Measurements from ENCODE around the gene CLRN3. TPM values are rescaled to one million over a fixed set of nuclear protein-coding genes. Genes with fewer than 3 reads are reported as not detected.

CLRN3 gene
- total and polyA plus RNA-seq, 9 of the 15 experiments (the other 6 are each of a cell fraction or from before 2014, with no cell fraction given), result not detected

DNA sequence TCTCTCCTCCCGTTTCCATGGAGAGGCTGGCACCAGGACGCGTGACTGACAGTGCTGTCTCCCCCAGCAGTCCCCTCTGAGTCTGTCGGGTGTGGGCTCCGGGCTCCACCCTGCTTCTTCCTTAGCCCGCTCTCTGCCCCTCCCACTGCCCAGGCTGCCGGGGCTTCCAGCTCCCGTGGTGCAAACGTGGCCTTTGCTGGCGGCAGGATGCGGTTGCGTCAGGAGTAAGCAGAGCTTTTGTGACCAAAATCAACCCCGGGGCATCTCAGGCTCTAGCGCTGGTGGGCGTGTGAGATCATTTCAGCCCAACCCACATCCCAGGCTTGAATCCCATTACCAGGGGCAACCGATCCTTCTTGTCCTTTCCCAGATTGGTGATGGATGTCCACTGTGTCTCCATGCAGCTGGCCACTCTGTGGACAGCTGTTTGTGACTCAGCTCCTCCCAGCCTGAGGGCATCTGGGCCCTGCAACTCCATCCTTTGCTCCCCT, 42.4 kb upstream of the CLRN3 start:
- intact Hi-C loops (cut with micrococcal nuclease), result no loop called here
- no peak overlapping the region for H3K4me2 ChIP-seq (ENCODE audit: insufficient read depth, low read length)
- no peaks in the 10 kb centered on the region for H4K20me1 ChIP-seq (replicated peaks; ENCODE audit: control insufficient read depth, insufficient read depth, low read length)
- H3K4me3 ChIP-seq, result no peak overlapping the region
- peaks cover 0 to 17% of the 10 kb centered on the region in 2 experiments; a peak in 2 of 5 replicates for H3K27me3 ChIP-seq (ENCODE audit: control insufficient read depth in 2 of 2, insufficient read depth in 2 of 2, low read length in 2 of 2)
- no TSS peak for BruUV-seq (replicated peaks)
- no peak overlapping the region for H2AFZ ChIP-seq (ENCODE audit: low read depth, low read length)
- H3K4me1 ChIP-seq (replicated peaks in 1 of 2; ENCODE audit: control insufficient read depth in 2 of 2, insufficient read depth in 2 of 2, low read length in 2 of 2), result no peaks in the 10 kb centered on the region
- FAIRE-seq (no peak), ATAC-seq (no peak), DNase-seq (ENCODE audit: extremely low read depth in 1 of 4, low spot score in 3 of 4) (no peak)
- TF ChIP-seq ZNF274 (IDR thresholded peaks at IDR 0.05; ENCODE audit: borderline replicate concordance, low read depth, low read length) (no peak), FOXJ2 (tag; IDR thresholded peaks at IDR 0.05) (no peak), NEUROD1 (IDR thresholded peaks at IDR 0.05; ENCODE audit: borderline replicate concordance, low read depth, low read length, partially characterized antibody) (no peak), CBFB (CRISPR knock-in tag; IDR thresholded peaks at IDR 0.05) (no peak), TARDBP (IDR thresholded peaks at IDR 0.05) (no peak), RFX1 (IDR thresholded peaks at IDR 0.05) (no peak), NONO (IDR thresholded peaks at IDR 0.05; ENCODE audit: low read depth in 2 of 2, low read length in 1 of 2) (no peak), FOXA1 (IDR thresholded peaks at IDR 0.05; ENCODE audit: borderline replicate concordance) (no peak), NFIC (IDR thresholded peaks at IDR 0.05) (no peak)
- TF ChIP-seq, protein P1, sequence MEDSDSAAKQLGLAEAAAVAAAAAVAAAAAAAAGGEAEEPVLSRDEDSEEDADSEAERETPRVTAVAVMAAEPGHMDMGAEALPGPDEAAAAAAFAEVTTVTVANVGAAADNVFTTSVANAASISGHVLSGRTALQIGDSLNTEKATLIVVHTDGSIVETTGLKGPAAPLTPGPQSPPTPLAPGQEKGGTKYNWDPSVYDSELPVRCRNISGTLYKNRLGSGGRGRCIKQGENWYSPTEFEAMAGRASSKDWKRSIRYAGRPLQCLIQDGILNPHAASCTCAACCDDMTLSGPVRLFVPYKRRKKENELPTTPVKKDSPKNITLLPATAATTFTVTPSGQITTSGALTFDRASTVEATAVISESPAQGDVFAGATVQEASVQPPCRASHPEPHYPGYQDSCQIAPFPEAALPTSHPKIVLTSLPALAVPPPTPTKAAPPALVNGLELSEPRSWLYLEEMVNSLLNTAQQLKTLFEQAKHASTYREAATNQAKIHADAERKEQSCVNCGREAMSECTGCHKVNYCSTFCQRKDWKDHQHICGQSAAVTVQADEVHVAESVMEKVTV (CRISPR knock-in tag; IDR thresholded peaks at IDR 0.05), result no peak
- TF ChIP-seq, protein P2, sequence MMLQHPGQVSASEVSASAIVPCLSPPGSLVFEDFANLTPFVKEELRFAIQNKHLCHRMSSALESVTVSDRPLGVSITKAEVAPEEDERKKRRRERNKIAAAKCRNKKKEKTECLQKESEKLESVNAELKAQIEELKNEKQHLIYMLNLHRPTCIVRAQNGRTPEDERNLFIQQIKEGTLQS (IDR thresholded peaks at IDR 0.05), result no peak
- TF ChIP-seq, protein P2 (CRISPR knock-in tag; conservative IDR thresholded peaks at IDR 0.05), result no peak
- no peak overlapping the region for H3K27ac ChIP-seq (ENCODE audit: extremely low read depth, low read depth, low read length)
- no peaks in the 10 kb centered on the region for H3K9me3 ChIP-seq (replicated peaks; ENCODE audit: control insufficient read depth, insufficient read depth, low read depth, low read length)
- H3K9me1 ChIP-seq (ENCODE audit: control insufficient read depth, insufficient read depth, low read length), result no peaks in the 10 kb centered on the region
- ChIA-PET POLR2A (interaction anchor here (0.6 kb wide), 3 partner anchors 38 to 168 kb away, joined by 3 to 4 read pairs (median 3); no protein-coding TSS in a partner anchor), CTCF (ENCODE audit: low intra/inter-chr PET ratio) (no interaction called here)
- WGBS (ENCODE audit: insufficient coverage, low coverage, missing lambda C conversion rate), result 0% methylated on average over 12 of the region's 16 CpGs
- no peak overlapping the region for H3K9ac ChIP-seq (ENCODE audit: insufficient read depth in 1 of 2, low read depth in 2 of 2, low read length in 2 of 2)
- in situ Hi-C loops (cut with MboI), result no loop called here
- H3K36me3 ChIP-seq (ENCODE audit: control insufficient read depth, insufficient read depth, low read length), result no peaks in the 10 kb centered on the region
- H3K79me2 ChIP-seq (ENCODE audit: control insufficient read depth, insufficient read depth, low read length), result no peaks in the 10 kb centered on the region
